ENCODE results near the gene MATN4.

MATN4 gene

DNA sequence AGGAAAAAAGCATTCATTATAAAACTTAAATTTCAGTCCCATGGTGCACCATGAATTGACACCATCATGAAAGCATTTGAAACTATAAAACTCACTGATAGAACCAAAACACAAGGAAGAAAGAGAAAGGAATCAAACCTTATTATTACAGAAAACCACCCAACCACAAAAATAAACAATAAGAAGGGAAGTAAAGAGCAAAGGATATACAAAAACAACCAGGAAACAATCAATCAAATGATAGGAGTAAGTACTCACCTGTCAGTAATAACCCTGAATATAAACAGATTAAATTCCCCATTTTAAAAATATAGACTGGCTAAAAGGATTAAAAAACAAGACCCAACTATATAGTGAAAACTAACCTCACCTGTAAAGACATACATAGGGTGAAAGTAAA, 59.5 kb downstream of the MATN4 start:
- Histone ChIP-seq H3K9me3 (ENCODE audit: insufficient read depth, low read length, severe bottlenecking) (no peaks in the 10 kb centered on the region), H3K36me3 (ENCODE audit: insufficient read depth, low read length) (no peaks in the 10 kb centered on the region), H3K4me3 (ENCODE audit: low read depth in 1 of 2, low read length in 2 of 2) (no peak overlapping the region), H3K4me2 (ENCODE audit: insufficient read depth, low read length) (no peak overlapping the region), H3K27me3 (ENCODE audit: insufficient read depth, low read length, poor library complexity) (peaks cover 50% of the 10 kb centered on the region), H3K27ac (ENCODE audit: low read length) (no peak overlapping the region), H2AFZ (ENCODE audit: low read depth, low read length) (no peak overlapping the region), H3K4me1 (ENCODE audit: insufficient read depth, low read length) (no peaks in the 10 kb centered on the region), H3K79me2 (ENCODE audit: insufficient read depth, low read length) (no peaks in the 10 kb centered on the region), H4K20me1 (ENCODE audit: insufficient read depth, low read length) (no peaks in the 10 kb centered on the region), H3K9ac (ENCODE audit: low read depth, low read length) (no peak overlapping the region)
- DNase-seq, result no peak
- no peak for ATAC-seq (ENCODE audit: insufficient read depth, low read depth)
- TF ChIP-seq, protein P1, sequence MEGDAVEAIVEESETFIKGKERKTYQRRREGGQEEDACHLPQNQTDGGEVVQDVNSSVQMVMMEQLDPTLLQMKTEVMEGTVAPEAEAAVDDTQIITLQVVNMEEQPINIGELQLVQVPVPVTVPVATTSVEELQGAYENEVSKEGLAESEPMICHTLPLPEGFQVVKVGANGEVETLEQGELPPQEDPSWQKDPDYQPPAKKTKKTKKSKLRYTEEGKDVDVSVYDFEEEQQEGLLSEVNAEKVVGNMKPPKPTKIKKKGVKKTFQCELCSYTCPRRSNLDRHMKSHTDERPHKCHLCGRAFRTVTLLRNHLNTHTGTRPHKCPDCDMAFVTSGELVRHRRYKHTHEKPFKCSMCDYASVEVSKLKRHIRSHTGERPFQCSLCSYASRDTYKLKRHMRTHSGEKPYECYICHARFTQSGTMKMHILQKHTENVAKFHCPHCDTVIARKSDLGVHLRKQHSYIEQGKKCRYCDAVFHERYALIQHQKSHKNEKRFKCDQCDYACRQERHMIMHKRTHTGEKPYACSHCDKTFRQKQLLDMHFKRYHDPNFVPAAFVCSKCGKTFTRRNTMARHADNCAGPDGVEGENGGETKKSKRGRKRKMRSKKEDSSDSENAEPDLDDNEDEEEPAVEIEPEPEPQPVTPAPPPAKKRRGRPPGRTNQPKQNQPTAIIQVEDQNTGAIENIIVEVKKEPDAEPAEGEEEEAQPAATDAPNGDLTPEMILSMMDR (IDR thresholded peaks at IDR 0.05; ENCODE audit: borderline replicate concordance, extremely low read depth, low read length, poor library complexity, severe bottlenecking), result no peak
- no peak for TF ChIP-seq EZH2 (IDR thresholded peaks at IDR 0.05; ENCODE audit: borderline replicate concordance, low read depth, low read length, severe bottlenecking)

GRCh38 chr20:45247865-45248264, 60.2 kb downstream of the MATN4 start:
- TF ChIP-seq, protein P1 (IDR thresholded peaks at IDR 0.05; ENCODE audit: borderline replicate concordance, extremely low read depth, low read length, poor library complexity, severe bottlenecking), result no peak
- TF ChIP-seq EZH2 (IDR thresholded peaks at IDR 0.05; ENCODE audit: borderline replicate concordance, low read depth, low read length, severe bottlenecking), result no peak
- H3K9ac ChIP-seq (ENCODE audit: low read depth, low read length), result no peak overlapping the region
- no peak overlapping the region for H3K4me3 ChIP-seq (ENCODE audit: low read depth in 1 of 2, low read length in 2 of 2)
- peaks cover 49% of the 10 kb centered on the region for H3K27me3 ChIP-seq (ENCODE audit: insufficient read depth, low read length, poor library complexity)
- ATAC-seq (ENCODE audit: insufficient read depth, low read depth), result no peak
- H3K27ac ChIP-seq (ENCODE audit: low read length), result no peak overlapping the region
- no peaks in the 10 kb centered on the region for H3K36me3 ChIP-seq (ENCODE audit: insufficient read depth, low read length)
- no peak for DNase-seq
- no peaks in the 10 kb centered on the region for H4K20me1 ChIP-seq (ENCODE audit: insufficient read depth, low read length)
- H3K4me2 ChIP-seq (ENCODE audit: insufficient read depth, low read length), result no peak overlapping the region
- no peak overlapping the region for H2AFZ ChIP-seq (ENCODE audit: low read depth, low read length)
- no peaks in the 10 kb centered on the region for H3K9me3 ChIP-seq (ENCODE audit: insufficient read depth, low read length, severe bottlenecking)
- H3K4me1 ChIP-seq (ENCODE audit: insufficient read depth, low read length), result no peaks in the 10 kb centered on the region
- H3K79me2 ChIP-seq (ENCODE audit: insufficient read depth, low read length), result no peaks in the 10 kb centered on the region

DNA sequence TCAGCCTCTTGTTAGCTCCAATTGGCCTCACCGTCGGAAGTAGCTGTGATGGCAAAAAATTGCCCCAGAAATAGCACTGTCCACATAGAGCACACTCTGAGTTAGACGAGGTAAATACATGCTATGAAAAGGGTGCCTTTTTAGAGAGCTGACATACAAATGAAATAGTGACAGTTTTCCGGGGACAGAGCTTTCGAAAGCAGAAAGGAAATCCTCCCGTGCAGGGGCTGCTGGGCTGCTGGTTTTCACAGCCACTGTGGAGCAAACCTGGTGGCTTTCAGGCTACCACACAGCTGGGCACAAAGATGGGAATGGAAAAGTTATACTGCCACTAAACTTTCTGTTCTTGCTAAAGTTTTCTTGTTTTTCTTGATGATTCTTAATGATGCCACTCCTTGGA, 62.0 kb downstream of the MATN4 start:
- H3K9ac ChIP-seq (ENCODE audit: low read depth, low read length), result no peak overlapping the region
- no peaks in the 10 kb centered on the region for H3K4me1 ChIP-seq (ENCODE audit: insufficient read depth, low read length)
- no peaks in the 10 kb centered on the region for H3K36me3 ChIP-seq (ENCODE audit: insufficient read depth, low read length)
- H3K4me2 ChIP-seq (ENCODE audit: insufficient read depth, low read length), result no peak overlapping the region
- peaks cover 35% of the 10 kb centered on the region for H3K27me3 ChIP-seq (ENCODE audit: insufficient read depth, low read length, poor library complexity)
- ATAC-seq (ENCODE audit: insufficient read depth, low read depth), result no peak
- H2AFZ ChIP-seq (ENCODE audit: low read depth, low read length), result no peak overlapping the region
- H3K9me3 ChIP-seq (ENCODE audit: insufficient read depth, low read length, severe bottlenecking), result no peaks in the 10 kb centered on the region
- H4K20me1 ChIP-seq (ENCODE audit: insufficient read depth, low read length), result no peaks in the 10 kb centered on the region
- H3K79me2 ChIP-seq (ENCODE audit: insufficient read depth, low read length), result no peaks in the 10 kb centered on the region
- no peak overlapping the region for H3K27ac ChIP-seq (ENCODE audit: low read length)
- H3K4me3 ChIP-seq (ENCODE audit: low read depth in 1 of 2, low read length in 2 of 2), result no peak overlapping the region
- peak; percentile 38 for TF ChIP-seq EZH2 (IDR thresholded peaks at IDR 0.05; ENCODE audit: borderline replicate concordance, low read depth, low read length, severe bottlenecking)
- TF ChIP-seq, protein P1 (IDR thresholded peaks at IDR 0.05; ENCODE audit: borderline replicate concordance, extremely low read depth, low read length, poor library complexity, severe bottlenecking), result no peak
- DNase-seq, result no peak
